ENCODE measurements around the gene CXCL11.

The CXCL11 gene

DNA sequence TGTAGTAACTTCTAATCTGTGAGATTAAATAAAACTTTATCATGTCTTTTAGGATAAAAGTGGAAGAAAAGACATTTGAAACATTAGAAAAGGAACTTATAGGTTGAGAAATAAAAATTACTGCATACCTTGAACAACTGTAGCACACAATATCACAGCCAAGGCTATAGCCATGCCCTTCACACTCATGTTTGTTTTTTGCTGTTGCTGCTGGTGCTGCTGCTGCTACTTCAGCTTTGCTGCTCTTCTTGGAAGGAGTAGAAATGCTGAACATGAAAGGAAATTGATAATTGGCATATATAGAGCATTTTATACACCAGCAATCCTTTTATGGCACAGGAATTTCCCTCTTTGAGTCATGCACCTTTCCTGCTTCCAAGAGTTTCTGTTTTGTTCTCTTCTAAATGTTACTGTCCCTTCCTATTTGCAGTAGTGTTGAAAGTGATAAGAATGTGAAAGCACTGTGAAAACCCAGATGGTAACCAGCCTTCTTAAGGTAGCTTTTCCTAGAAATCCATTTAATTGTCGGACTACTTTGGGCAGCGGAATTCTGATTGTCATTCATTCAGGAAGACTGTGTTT, at the start of gene CXCL11:
Gene CXCL11, minus strand, starts transcription at position 272 of the 582 bp plus-strand sequence. Its CDS starts 83 bp downstream, at position 189.
- no peaks in the 10 kb centered on the region for H3K79me2 ChIP-seq (ENCODE audit: insufficient read depth, low read length)
- no peaks in the 10 kb centered on the region for H3K4me1 ChIP-seq (ENCODE audit: insufficient read depth, low read length, severe bottlenecking)
- H3K4me3 ChIP-seq (ENCODE audit: low read depth, low read length, poor library complexity, severe bottlenecking) = no peak within 1 kb of the TSS
- no peak within 1 kb of the TSS for H2AFZ ChIP-seq (ENCODE audit: low read length)
- H3K27me3 ChIP-seq (ENCODE audit: insufficient read depth, low read length) = 0 out of 2 replicates have a peak, but pooled peaks cover 4% of the 10 kb centered on the region
- H3K9me3 ChIP-seq (ENCODE audit: low read length) = no peaks in the 10 kb centered on the region
- no peaks in the 10 kb centered on the region for H3K36me3 ChIP-seq (ENCODE audit: insufficient read depth, low read length)
- H3F3A ChIP-seq (ENCODE audit: insufficient read depth, low read length) = no peaks in the 10 kb centered on the region
- TF ChIP-seq, protein P1, sequence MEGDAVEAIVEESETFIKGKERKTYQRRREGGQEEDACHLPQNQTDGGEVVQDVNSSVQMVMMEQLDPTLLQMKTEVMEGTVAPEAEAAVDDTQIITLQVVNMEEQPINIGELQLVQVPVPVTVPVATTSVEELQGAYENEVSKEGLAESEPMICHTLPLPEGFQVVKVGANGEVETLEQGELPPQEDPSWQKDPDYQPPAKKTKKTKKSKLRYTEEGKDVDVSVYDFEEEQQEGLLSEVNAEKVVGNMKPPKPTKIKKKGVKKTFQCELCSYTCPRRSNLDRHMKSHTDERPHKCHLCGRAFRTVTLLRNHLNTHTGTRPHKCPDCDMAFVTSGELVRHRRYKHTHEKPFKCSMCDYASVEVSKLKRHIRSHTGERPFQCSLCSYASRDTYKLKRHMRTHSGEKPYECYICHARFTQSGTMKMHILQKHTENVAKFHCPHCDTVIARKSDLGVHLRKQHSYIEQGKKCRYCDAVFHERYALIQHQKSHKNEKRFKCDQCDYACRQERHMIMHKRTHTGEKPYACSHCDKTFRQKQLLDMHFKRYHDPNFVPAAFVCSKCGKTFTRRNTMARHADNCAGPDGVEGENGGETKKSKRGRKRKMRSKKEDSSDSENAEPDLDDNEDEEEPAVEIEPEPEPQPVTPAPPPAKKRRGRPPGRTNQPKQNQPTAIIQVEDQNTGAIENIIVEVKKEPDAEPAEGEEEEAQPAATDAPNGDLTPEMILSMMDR (IDR thresholded peaks at IDR 0.05; ENCODE audit: low read length) = no peak
- TF ChIP-seq EZH2 (IDR thresholded peaks at IDR 0.05; ENCODE audit: borderline replicate concordance, low read length) = no peak
- H3K4me2 ChIP-seq (ENCODE audit: low read length) = no peak within 1 kb of the TSS
- no peak within 1 kb of the TSS for H3K9ac ChIP-seq (ENCODE audit: low read length)
- H3K27ac ChIP-seq (ENCODE audit: low read depth, low read length, poor library complexity, severe bottlenecking) = no peak within 1 kb of the TSS
- no peaks in the 10 kb centered on the region for H4K20me1 ChIP-seq (ENCODE audit: insufficient read depth, low read length)
- no peaks in the 10 kb centered on the region for H3K9me2 ChIP-seq (ENCODE audit: low read depth, low read length)

DNA sequence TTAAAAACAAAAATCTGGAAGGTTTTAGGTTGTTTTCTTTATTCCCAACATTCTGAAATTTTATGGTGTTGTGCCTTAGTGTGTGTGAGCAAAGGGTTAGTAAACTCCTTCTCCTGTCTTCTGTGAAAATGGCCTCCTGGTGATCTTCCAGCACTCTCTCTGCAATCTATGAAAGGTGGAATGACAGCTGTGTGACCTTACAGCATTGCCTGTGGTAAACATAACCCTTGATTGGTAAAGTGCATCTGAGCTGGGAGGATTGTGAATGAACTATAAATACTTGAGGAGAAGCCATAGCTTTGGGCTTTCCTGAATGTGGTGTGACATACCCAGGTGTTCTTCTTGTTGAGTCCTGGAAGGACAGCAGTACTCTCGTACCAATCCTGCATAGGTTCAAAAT, 48.7 kb upstream of the CXCL11 start:
- Histone ChIP-seq H3K4me2 (ENCODE audit: low read length) (no peak overlapping the region), H2AFZ (ENCODE audit: low read length) (no peak overlapping the region), H3K27me3 (ENCODE audit: insufficient read depth, low read length) (peaks cover 4% of the 10 kb centered on the region; the same call in 1 of the 2 replicates), H3K9ac (ENCODE audit: low read length) (no peak overlapping the region), H3K36me3 (ENCODE audit: insufficient read depth, low read length) (no peaks in the 10 kb centered on the region), H3K79me2 (ENCODE audit: insufficient read depth, low read length) (no peaks in the 10 kb centered on the region), H3K27ac (ENCODE audit: low read depth, low read length, poor library complexity, severe bottlenecking) (no peak overlapping the region), H3F3A (ENCODE audit: insufficient read depth, low read length) (no peaks in the 10 kb centered on the region), H3K4me1 (ENCODE audit: insufficient read depth, low read length, severe bottlenecking) (no peaks in the 10 kb centered on the region), H3K9me3 (ENCODE audit: low read length) (no peaks in the 10 kb centered on the region), H3K4me3 (ENCODE audit: low read depth, low read length, poor library complexity, severe bottlenecking) (no peak overlapping the region), H4K20me1 (ENCODE audit: insufficient read depth, low read length) (no peaks in the 10 kb centered on the region), H3K9me2 (ENCODE audit: low read depth, low read length) (no peaks in the 10 kb centered on the region)
- TF ChIP-seq EZH2 (IDR thresholded peaks at IDR 0.05; ENCODE audit: borderline replicate concordance, low read length) = no peak
- TF ChIP-seq, protein P1 (IDR thresholded peaks at IDR 0.05; ENCODE audit: low read length) = no peak

DNA sequence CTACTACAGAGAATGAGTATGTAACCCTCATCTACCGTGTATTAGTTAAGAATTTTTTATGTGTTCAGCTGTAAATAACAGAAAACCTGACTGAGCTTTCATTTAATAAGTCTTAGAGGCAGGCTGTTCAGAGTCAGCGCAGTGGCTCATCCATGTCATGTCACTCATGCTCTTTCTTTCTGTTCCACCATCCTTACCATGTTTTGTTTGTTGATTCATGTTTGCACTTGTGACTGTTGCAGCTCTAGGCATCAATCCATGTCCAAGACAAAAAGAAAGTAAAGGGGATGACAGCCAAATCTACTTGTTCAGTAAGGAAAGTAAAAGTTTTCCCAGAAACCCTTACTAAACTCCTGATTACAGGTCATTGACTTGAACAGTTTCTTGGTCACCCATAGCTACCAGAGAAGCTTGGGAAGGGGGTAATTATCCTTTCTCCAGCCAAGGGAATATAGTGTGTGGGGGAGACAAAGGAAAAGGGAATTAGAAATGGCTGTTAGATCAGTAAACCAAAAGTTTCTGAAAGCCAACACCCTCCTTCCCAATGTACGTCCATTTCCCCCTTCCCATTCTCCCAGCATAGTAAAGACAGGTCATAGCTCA, 47.6 kb upstream of the CXCL11 start:
- H4K20me1 ChIP-seq (ENCODE audit: insufficient read depth, low read length) = no peaks in the 10 kb centered on the region
- H3K9me3 ChIP-seq (ENCODE audit: low read length) = no peaks in the 10 kb centered on the region
- H3K4me3 ChIP-seq (ENCODE audit: low read depth, low read length, poor library complexity, severe bottlenecking) = no peak overlapping the region
- H3K27me3 ChIP-seq (ENCODE audit: insufficient read depth, low read length) = peaks cover 4% of the 10 kb centered on the region; the same call in 1 of the 2 replicates
- no peaks in the 10 kb centered on the region for H3K36me3 ChIP-seq (ENCODE audit: insufficient read depth, low read length)
- H3K9ac ChIP-seq (ENCODE audit: low read length) = no peak overlapping the region
- no peaks in the 10 kb centered on the region for H3K4me1 ChIP-seq (ENCODE audit: insufficient read depth, low read length, severe bottlenecking)
- H3K4me2 ChIP-seq (ENCODE audit: low read length) = no peak overlapping the region
- H2AFZ ChIP-seq (ENCODE audit: low read length) = no peak overlapping the region
- H3F3A ChIP-seq (ENCODE audit: insufficient read depth, low read length) = no peaks in the 10 kb centered on the region
- no peaks in the 10 kb centered on the region for H3K79me2 ChIP-seq (ENCODE audit: insufficient read depth, low read length)
- H3K27ac ChIP-seq (ENCODE audit: low read depth, low read length, poor library complexity, severe bottlenecking) = no peak overlapping the region
- TF ChIP-seq EZH2 (IDR thresholded peaks at IDR 0.05; ENCODE audit: borderline replicate concordance, low read length) = no peak
- TF ChIP-seq, protein P1 (IDR thresholded peaks at IDR 0.05; ENCODE audit: low read length) = no peak
- H3K9me2 ChIP-seq (ENCODE audit: low read depth, low read length) = no peaks in the 10 kb centered on the region

All from OCI-LY1 (cell line).